Erythroblast (primary cell): ENCODE results near the gene RNF144B.

Experiments
- GATA1 ChIP-seq: IDR thresholded peaks from 2 replicates; pipeline ENCODE4 v1.6.1; 2011; ENCODE audit warnings: low read depth, mild to moderate bottlenecking, control low read depth, low read length, moderate library complexity
- POLR2A ChIP-seq: IDR thresholded peaks from 2 replicates; pipeline ENCODE4 v1.6.1; 2011; ENCODE audit warnings: mild to moderate bottlenecking, low read length

GRCh38 chr6:18395177-18395855 is 8.2 kb downstream of the RNF144B start:
- TF ChIP-seq POLR2A, result no peak
- TF ChIP-seq GATA1, result no peak
